Activated T-cell treated with anti-CD3 and anti-CD28 coated beads, Interleukin-2, amount 50 U/mL, for 24 hours (primary cell): Measurements from ENCODE around the gene REN.

ENCODE experiments used
- DNase-seq: peaks from one replicate; pipeline ENCODE4 v3.0.0-alpha.2; 2020
- H3K27ac Mint-ChIP-seq: 2 replicates; pipeline ENCODE4 v1.8.0; 2020; ENCODE audit warnings: mild to moderate bottlenecking, mixed read lengths
- H3K27me3 Mint-ChIP-seq: 2 replicates; pipeline ENCODE4 v1.8.0; 2020; ENCODE audit warnings: mixed read lengths
- H3K36me3 Mint-ChIP-seq: 2 replicates; pipeline ENCODE4 v1.8.0; 2020; ENCODE audit warnings: low read depth, mixed read lengths
- H3K4me1 Mint-ChIP-seq: 2 replicates; pipeline ENCODE4 v1.8.0; 2020; ENCODE audit warnings: low read depth, mixed read lengths
- H3K4me3 Mint-ChIP-seq: 2 replicates; pipeline ENCODE4 v1.8.0; 2020; ENCODE audit warnings: mild to moderate bottlenecking, moderate library complexity, mixed read lengths
- H3K9me3 Mint-ChIP-seq: 2 replicates; pipeline ENCODE4 v1.8.0; 2020; ENCODE audit warnings: mixed read lengths

The REN gene

DNA sequence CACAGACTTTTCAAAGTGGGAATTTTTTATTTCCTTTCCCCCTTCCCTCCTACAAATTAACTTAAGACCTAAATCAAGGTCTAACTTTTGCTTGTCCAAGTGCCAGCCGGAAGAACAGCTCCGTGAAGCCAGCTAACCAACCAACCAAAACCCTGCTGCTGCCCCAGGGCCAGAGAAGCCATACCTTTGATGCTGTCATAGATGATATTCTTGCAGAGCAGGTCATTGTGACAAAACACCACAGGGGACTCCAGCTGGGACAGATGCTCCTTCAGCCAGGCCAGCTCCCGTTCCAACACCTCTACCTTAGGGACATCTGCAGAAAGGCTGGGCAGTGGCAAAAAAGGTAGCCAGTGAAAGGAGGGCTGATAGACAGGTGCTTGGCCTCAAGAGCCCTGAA is 25.0 kb downstream of the REN start:
- no peaks in the 10 kb centered on the region for H3K36me3 Mint-ChIP-seq
- H3K9me3 Mint-ChIP-seq, result no peaks in the 10 kb centered on the region
- DNase-seq, result no peak
- H3K4me3 Mint-ChIP-seq, result no peak overlapping the region
- no peaks in the 10 kb centered on the region for H3K27me3 Mint-ChIP-seq
- peaks cover 5% of the 10 kb centered on the region for H3K4me1 Mint-ChIP-seq
- H3K27ac Mint-ChIP-seq, result no peak overlapping the region

DNA sequence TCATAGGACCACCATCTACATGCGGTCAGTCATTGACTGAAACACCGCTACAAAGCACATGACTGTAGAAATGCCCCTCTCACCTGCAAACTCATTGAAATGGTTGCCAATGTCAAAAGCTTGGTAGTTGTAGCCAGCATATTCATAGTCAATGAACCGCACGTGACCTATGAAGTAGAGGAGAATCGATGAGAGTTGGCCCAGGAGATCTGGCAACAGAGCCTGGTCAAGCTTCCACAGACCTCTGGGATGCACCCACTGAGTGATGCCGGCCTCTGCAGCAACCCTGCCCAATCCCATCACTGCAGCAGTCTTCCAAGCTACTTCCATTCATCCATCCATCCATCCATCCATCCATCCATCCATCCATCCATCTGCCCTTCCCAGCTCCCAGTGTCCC is 26.2 kb downstream of the REN start:
- Mint-ChIP-seq H3K4me1 (peaks cover 5% of the 10 kb centered on the region), H3K27ac (no peak overlapping the region), H3K4me3 (no peak overlapping the region), H3K27me3 (no peaks in the 10 kb centered on the region), H3K36me3 (no peaks in the 10 kb centered on the region), H3K9me3 (no peaks in the 10 kb centered on the region)
- DNase-seq, result no peak

DNA sequence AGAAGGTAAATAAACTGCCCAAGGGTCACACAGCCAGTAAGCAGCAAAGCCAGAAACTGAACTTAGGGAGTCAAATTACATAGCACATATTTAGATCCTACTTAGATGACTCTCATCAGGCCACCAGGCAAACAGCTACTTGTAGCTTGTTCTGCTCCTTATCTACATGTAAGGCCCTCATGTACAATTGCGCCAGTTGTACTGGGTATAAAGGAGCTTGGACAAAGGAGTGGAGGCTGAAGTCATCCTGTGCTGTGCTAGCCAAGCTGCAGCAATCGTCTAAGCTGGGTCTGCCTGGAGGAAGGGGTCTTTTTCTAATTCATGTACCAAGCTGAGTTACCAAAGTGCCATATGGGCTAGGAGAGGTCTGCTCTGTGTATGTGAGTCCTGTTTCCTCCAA is 27.0 kb downstream of the REN start:
- no peaks in the 10 kb centered on the region for H3K27me3 Mint-ChIP-seq
- H3K27ac Mint-ChIP-seq, result no peak overlapping the region
- no peak overlapping the region for H3K4me3 Mint-ChIP-seq
- H3K9me3 Mint-ChIP-seq, result no peaks in the 10 kb centered on the region
- H3K4me1 Mint-ChIP-seq, result peaks cover 5% of the 10 kb centered on the region
- no peak for DNase-seq
- no peaks in the 10 kb centered on the region for H3K36me3 Mint-ChIP-seq

DNA sequence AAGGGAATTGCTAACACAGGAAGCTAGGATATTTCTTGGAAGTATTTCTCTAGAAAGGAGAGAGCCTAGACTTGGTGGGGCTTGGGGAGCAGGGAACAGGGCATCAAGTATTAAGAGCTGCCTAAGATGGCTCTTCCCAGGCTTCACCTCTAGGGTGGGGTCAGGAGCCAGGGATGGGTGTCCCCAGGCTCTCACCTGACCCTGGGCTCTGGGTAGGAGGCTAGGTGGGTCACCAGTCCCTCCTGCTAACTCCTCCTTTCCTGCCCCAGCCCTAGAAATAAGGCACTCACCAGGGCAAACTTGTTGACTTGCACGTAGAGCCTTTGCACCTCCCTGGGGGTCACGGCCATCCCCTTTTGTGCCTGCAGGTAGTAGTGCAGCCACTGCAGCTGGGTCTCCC is 29.3 kb downstream of the REN start:
- Mint-ChIP-seq H3K4me1 (peaks cover 2% of the 10 kb centered on the region), H3K27me3 (no peaks in the 10 kb centered on the region), H3K36me3 (no peaks in the 10 kb centered on the region), H3K27ac (no peak overlapping the region), H3K9me3 (no peaks in the 10 kb centered on the region), H3K4me3 (no peak overlapping the region)
- no peak for DNase-seq

DNA sequence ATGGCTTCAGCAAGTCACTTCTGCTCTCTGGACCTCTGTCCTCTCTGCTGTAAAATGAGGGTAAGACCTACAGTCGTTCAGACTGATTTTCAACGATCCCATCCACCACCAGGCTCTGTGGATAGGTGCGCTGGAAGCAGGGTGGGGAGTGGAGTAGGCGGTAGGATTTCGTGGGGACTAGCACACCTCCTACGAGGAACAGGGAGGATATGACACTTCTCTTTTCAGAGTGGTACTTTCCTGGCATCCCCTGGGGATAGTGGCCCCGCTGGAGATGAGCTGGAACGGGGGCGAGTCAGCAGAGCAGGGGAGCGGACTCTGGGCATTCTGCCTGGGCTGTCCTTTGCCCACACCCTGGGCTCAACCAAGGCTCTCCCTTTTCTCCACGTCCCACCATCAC is 32.0 kb downstream of the REN start:
- no peaks in the 10 kb centered on the region for H3K9me3 Mint-ChIP-seq
- no peak overlapping the region for H3K4me3 Mint-ChIP-seq
- DNase-seq, result no peak
- no peaks in the 10 kb centered on the region for H3K36me3 Mint-ChIP-seq
- H3K4me1 Mint-ChIP-seq, result peaks cover 3% of the 10 kb centered on the region
- H3K27ac Mint-ChIP-seq, result no peak overlapping the region
- no peaks in the 10 kb centered on the region for H3K27me3 Mint-ChIP-seq

DNA sequence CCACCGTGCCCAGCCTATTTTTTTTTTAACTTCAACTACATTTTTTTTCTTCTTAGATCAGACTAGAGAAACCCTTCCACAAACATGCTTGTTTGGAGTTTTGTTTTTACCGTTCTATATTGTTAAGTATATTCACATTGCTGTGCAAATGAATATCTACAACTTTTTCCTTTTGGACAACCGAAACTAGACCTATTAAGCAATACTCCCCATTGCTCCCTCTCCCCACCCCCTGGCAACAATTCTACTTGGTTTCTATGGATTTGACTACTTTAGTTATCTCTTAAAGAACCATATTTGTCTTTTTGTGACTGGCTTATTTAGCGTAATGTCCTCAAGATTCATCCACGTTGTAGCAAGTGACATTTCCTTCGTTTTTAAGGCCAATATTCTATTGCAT is 33.4 kb downstream of the REN start:
- H3K27ac Mint-ChIP-seq, result no peak overlapping the region
- H3K4me3 Mint-ChIP-seq, result no peak overlapping the region
- DNase-seq, result no peak
- H3K27me3 Mint-ChIP-seq, result no peaks in the 10 kb centered on the region
- no peaks in the 10 kb centered on the region for H3K36me3 Mint-ChIP-seq
- H3K9me3 Mint-ChIP-seq, result no peaks in the 10 kb centered on the region
- H3K4me1 Mint-ChIP-seq, result peaks cover 10% of the 10 kb centered on the region

DNA sequence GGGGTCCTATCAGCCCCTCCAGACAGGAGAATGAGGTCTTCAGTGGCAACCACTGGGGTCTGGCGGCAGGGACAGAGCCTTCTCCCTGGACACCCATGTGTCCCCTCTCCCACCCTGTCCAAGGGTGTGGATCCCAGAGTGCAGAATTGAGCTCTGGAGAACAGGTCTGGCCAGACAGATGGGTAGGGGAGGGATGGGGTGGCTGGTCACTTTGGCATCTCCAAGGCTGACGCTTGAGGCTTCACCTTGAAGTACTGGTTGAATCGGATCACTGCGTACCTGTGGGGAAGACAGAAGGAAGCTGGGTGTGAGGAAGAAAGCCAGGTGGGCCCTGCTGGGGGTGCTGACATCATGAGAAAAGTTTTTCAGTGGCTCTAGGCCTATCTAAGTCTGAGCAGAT is 34.2 kb downstream of the REN start:
- Mint-ChIP-seq H3K9me3 (no peaks in the 10 kb centered on the region), H3K4me3 (no peak overlapping the region), H3K27ac (no peak overlapping the region), H3K36me3 (no peaks in the 10 kb centered on the region), H3K4me1 (peaks cover 10% of the 10 kb centered on the region), H3K27me3 (no peaks in the 10 kb centered on the region)
- no peak for DNase-seq

DNA sequence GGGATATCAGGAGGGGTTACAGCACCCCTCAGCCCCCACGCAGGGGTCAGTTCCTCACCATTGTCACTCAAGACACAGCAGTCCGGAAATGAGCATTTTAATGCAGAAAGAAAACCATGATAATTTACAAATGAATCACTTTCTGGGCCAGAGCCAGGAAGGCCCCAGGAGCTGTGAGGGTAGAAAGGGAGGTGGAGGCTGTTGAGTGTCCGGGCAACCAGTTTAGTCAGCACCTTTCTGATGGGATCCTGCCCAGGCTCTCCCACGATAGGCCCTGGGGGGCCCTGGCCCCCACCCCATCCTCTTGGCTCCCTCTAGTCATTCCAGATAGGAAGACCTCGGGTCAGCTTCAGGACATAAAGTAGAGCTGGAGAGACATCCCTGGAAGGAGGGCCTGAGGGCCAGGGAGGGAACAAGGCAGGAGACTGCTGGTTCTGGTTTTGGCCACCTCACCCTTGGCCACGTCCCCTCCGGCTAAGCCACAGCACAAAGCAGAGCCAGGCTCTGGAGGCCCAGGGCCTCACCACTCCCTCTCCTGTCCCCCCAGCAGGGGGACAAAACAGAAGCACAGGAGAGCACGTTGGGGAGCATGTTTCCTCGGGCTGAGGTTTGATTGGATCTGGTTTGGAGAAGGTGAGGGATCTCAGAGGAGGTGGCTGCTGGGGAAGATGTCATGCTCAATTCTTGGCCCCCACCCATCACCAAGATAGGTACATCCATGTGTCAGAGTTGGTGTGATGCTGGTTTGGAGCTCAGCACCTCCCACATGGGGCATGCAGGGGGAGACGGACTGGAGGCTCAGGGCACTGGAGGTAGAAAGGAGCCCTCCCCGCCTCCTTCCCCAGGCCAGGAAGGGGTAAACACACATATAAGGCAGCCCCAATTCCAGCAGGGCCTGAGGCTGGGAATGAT is 34.9 kb downstream of the REN start:
- H3K27ac Mint-ChIP-seq, result no peak overlapping the region

DNA sequence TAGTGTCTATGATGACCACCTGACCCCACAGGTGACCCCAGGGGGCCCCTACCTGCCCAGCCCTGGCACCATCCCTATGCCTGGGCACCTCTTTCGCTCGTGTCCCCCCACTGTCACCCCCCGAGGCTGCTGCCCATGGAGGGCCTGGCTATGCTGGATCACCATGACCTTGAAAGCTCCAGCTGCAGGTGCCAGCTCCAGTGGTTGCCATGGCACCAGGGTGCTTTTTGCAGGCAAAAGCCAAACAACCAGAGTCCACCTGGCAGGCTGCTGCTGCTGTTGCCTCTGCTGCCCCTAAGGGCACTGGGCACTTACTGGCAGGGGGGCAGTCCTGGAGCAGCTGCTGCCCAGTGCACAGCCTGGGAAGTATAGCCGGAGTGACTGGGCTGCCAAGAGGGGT is 36.0 kb downstream of the REN start:
- no peak for DNase-seq
- Mint-ChIP-seq H3K4me1 (peaks cover 10% of the 10 kb centered on the region), H3K4me3 (no peak overlapping the region), H3K27ac (no peak overlapping the region), H3K9me3 (no peaks in the 10 kb centered on the region), H3K27me3 (no peaks in the 10 kb centered on the region), H3K36me3 (no peaks in the 10 kb centered on the region)

More for the DNA sequence above, 34.9 kb downstream of the REN start:
- DNase-seq, result no peak
- Mint-ChIP-seq H3K27me3 (no peaks in the 10 kb centered on the region), H3K4me3 (no peak overlapping the region), H3K4me1 (peaks cover 10% of the 10 kb centered on the region), H3K36me3 (no peaks in the 10 kb centered on the region), H3K9me3 (no peaks in the 10 kb centered on the region)

DNA sequence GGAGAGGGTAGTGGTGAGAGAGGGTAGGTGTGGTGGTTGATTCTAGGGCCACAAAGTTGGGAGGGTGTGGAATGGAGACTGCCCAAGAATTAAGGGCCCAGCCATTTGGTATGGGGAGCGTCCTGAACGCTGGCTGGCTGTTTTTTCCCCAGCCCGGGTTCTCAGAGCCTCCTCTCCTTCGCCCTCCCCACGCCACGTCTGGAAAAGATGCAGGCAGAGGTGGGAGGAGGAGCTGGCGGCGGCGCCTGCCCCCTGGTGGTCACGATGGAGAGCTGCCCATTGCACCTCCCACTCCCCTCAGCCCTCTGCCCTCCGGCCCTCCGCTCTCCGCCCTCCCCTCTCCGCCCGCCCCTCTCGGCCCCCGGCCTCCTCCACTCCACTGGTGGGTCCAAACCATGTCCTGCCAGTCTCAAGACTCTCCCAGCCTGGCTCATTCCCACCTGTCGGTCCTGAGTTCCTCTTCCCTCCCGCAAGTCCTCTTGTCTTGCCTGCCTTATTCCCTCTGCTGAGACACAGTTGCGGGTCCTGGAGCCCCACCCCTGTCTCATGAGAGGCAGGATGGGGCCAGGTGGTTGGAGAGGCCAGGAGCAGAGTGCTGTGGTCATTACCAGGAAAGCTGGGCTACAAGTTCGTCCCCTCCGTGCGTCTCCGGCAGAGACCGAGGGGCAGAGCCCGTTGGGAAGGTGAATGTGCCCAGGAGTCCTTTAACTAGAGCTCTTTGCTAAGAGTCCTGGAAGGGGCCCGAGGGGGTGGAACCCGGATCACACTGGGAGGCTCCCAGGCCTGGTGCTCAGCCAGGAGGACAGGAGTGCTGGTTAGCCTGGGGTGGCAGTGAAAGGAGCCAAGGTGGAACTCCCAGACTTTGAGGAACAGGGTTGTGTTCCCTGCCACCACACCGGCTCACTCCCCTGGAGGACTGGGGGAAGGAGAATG is 36.9 kb downstream of the REN start:
- Mint-ChIP-seq H3K36me3 (no peaks in the 10 kb centered on the region), H3K4me1 (peaks cover 10% of the 10 kb centered on the region), H3K4me3 (no peak overlapping the region), H3K27ac (no peak overlapping the region), H3K27me3 (no peaks in the 10 kb centered on the region), H3K9me3 (no peaks in the 10 kb centered on the region)
- DNase-seq, result peak; percentile 76

DNA sequence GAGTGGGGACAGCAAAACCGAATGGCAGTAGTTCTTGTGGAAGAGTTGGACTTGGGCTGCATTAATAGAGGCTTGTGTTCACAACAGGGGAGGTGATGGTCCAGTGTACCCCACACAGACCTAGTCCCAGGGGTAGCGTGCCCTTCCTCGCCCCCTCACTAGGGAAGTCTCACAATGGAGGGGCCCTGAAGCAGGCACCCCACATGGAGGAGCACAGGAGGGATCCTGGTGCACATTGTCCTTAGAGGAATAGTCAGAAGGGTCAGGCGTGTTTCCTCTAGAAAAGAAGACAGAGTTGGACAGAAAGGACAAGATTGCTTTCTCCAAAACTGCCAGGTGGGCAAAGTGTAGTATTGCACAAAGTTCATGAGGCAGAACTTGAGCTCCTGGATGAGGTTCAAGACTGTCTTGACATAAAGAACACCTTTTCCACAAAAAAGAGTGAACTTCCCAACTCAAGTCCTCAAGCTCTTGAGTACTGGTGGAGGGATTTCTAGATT is 37.6 kb downstream of the REN start:
- no peaks in the 10 kb centered on the region for H3K27me3 Mint-ChIP-seq
- no peaks in the 10 kb centered on the region for H3K9me3 Mint-ChIP-seq
- H3K27ac Mint-ChIP-seq, result no peak overlapping the region
- H3K4me3 Mint-ChIP-seq, result no peak overlapping the region
- H3K4me1 Mint-ChIP-seq, result peaks cover 10% of the 10 kb centered on the region
- no peaks in the 10 kb centered on the region for H3K36me3 Mint-ChIP-seq
- DNase-seq, result no peak

DNA sequence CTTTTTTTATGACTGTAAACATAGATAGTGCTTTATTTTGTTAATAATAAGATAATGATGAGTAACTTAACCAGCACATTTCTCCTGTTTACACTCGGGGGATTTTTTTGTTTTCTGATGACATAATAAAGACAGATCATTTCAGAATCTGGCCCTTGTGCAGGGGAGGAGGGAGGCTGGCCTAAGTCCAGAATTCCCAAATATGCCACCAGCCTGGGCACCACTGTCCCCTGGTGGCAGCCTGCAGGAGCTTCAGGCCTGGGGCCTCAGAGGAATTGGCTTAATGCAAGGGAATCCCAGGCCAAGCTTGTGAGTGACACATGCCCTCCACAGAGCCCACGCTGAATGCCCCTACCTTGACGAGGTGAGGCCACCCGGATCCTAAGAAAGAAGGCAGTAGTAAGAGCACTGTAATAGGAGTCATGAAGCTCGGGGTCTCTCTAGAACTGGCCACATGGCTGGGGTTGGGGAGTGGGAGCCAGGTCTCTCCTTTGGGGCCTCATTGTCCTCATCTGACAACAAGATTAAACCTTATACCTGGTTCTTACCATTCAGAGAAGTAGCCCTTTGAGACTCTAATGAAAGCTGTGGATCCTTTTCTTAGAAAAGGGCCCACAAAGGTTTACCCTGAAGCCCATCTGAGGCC is 38.4 kb downstream of the REN start:
- H3K4me1 Mint-ChIP-seq, result peaks cover 10% of the 10 kb centered on the region
- H3K27me3 Mint-ChIP-seq, result no peaks in the 10 kb centered on the region
- no peak overlapping the region for H3K27ac Mint-ChIP-seq
- no peaks in the 10 kb centered on the region for H3K36me3 Mint-ChIP-seq
- no peak overlapping the region for H3K4me3 Mint-ChIP-seq
- no peaks in the 10 kb centered on the region for H3K9me3 Mint-ChIP-seq
- no peak for DNase-seq

DNA sequence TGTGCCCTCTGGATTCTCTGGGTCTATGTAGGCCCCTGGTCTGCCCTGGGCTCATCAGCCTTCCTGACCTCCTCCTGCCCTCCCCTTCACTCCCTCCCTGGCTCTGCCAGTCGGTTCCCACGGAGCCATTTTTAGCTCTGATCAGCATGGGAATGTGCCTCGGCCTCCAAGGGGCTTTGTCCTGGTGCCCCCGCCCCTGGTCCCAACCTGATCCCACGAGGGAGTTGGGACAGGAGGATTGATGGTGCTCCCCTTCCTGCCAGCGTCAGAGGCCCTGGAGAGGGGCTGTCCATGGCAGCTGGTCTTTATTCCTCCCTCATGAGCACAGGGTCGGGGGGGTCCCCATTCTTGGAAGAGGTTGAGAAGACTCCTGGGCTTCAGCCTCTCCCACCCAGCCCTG is 39.2 kb downstream of the REN start:
- Mint-ChIP-seq H3K4me3 (no peak overlapping the region), H3K4me1 (peaks cover 10% of the 10 kb centered on the region), H3K9me3 (no peaks in the 10 kb centered on the region), H3K36me3 (no peaks in the 10 kb centered on the region), H3K27ac (no peak overlapping the region), H3K27me3 (no peaks in the 10 kb centered on the region)
- DNase-seq, result no peak

DNA sequence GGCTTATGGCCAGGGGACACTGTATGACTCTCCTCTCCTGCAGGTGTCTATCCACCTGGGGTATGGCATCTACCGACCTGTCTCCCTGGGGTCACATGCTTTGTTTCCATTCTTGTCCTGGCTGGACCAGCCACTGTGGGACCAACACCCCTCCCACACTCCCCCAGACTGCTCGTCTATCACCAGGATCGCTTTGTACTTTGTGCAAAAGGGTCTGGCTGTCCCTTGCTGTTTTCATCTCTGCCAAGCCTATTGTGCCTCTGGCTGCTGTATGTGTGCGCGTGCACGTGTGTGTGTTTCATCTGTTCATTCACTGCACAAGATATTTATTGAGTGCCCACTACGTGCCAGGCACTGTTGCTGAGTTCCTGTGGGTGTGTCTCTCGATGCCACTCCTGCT is 39.8 kb downstream of the REN start:
- no peaks in the 10 kb centered on the region for H3K36me3 Mint-ChIP-seq
- H3K4me3 Mint-ChIP-seq, result no peak overlapping the region
- no peak for DNase-seq
- H3K4me1 Mint-ChIP-seq, result peaks cover 10% of the 10 kb centered on the region
- H3K27ac Mint-ChIP-seq, result no peak overlapping the region
- H3K9me3 Mint-ChIP-seq, result no peaks in the 10 kb centered on the region
- no peaks in the 10 kb centered on the region for H3K27me3 Mint-ChIP-seq
